Mammary epithelial cell (primary cell): ENCODE measurements around the gene GNAL.

Source experiments
- EZH2 ChIP-seq: IDR thresholded peaks from 2 replicates; pipeline ENCODE4 v1.6.1; 2012; ENCODE audit warnings: low read length, inconsistent platforms, borderline replicate concordance
- TF ChIP-seq, protein P1 (sequence below), 2 donors: IDR thresholded peaks in 1 of 2; conservative IDR thresholded peaks in 1 of 2; 2 replicates each; pipeline ENCODE4 v1.5.1; 2011 to 2012; ENCODE audit warnings: inconsistent platforms in 2 of 2, low read length in 2 of 2, mild to moderate bottlenecking in 2 of 2, control low read depth in 1 of 2, low read depth in 1 of 2; ENCODE audit not compliant: insufficient read depth in 1 of 2; ENCODE audit errors: extremely low read depth in 1 of 2

DNA sequence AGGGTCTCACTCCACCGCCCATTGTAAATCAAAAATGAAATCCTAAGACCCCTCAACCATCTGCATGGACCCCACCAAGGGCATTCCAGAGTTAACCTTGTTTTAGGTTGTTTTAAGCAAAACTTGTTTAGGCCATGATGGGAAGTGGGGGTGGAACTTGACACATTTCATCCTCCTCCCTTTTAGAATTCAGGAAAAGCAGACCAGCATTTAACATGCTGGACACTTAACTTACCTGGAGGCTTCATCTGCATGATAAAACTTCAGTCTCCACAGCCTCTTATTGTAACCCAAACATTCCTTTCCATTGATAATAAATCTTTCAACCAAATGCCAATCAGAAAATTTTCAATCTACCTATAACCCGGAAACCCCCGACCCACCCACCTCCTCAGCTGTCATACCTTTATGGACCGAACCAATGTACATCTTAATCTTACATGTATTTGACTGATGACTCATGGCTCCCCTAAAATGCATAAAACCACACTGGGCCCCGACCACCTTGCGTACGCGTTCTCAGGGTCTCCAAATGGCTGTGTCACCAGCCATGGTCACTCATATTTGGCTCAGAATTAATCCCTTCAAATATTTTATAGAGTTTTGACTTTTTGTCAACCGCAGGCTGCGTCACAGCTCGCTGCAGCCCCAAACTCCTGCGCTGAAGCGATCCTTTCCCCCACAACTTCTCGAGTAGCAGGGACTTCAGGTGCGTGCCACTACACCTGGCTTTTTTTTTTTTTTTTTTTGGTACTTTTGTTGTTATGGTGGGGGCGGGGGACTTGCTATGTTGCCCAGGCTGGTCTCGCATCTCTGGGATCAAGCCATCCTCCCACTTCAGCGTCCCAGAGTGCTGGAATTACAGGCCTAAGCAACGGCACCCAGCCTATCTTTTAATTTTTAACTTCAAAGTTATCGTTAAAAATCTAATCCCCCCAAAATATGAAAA lies 218.1 kb downstream of the GNAL start:
- TF ChIP-seq, protein P1, sequence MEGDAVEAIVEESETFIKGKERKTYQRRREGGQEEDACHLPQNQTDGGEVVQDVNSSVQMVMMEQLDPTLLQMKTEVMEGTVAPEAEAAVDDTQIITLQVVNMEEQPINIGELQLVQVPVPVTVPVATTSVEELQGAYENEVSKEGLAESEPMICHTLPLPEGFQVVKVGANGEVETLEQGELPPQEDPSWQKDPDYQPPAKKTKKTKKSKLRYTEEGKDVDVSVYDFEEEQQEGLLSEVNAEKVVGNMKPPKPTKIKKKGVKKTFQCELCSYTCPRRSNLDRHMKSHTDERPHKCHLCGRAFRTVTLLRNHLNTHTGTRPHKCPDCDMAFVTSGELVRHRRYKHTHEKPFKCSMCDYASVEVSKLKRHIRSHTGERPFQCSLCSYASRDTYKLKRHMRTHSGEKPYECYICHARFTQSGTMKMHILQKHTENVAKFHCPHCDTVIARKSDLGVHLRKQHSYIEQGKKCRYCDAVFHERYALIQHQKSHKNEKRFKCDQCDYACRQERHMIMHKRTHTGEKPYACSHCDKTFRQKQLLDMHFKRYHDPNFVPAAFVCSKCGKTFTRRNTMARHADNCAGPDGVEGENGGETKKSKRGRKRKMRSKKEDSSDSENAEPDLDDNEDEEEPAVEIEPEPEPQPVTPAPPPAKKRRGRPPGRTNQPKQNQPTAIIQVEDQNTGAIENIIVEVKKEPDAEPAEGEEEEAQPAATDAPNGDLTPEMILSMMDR (conservative IDR thresholded peaks at IDR 0.05 in 1 of 2, IDR thresholded peaks at IDR 0.05 in 1 of 2; ENCODE audit: extremely low read depth in 1 of 2, insufficient read depth in 1 of 2, low read depth in 1 of 2, low read length in 2 of 2): no peak
- no peak for TF ChIP-seq EZH2
